ENCODE measurements around the gene ZNF469.

ZNF469 gene

GRCh38 chr16:88417684-88418476 is 35.1 kb downstream of the ZNF469 start:
- Mint-ChIP-seq H3K36me3 (no peaks in the 10 kb centered on the region), H3K9me3 (peaks cover 8% of the 10 kb centered on the region), H3K4me1 (peaks cover 5% of the 10 kb centered on the region), H3K27ac (no peak overlapping the region), H3K4me3 (no peak overlapping the region), H3K27me3 (peaks cover 7% of the 10 kb centered on the region)
- ATAC-seq (ENCODE audit: low read depth) (no peak), DNase-seq (ENCODE audit: low spot score in 2 of 2) (no peak)

GRCh38 chr16:88418869-88419268 is 36.1 kb downstream of the ZNF469 start:
- Mint-ChIP-seq H3K4me3 (no peak overlapping the region), H3K27ac (no peak overlapping the region), H3K36me3 (no peaks in the 10 kb centered on the region), H3K27me3 (peaks cover 7% of the 10 kb centered on the region), H3K4me1 (peaks cover 9% of the 10 kb centered on the region), H3K9me3 (peaks cover 8% of the 10 kb centered on the region)
- DNase-seq (ENCODE audit: low spot score in 2 of 2) (no peak), ATAC-seq (ENCODE audit: low read depth) (no peak)

GRCh38 chr16:88419790-88420189 is 37.0 kb downstream of the ZNF469 start:
- Mint-ChIP-seq H3K36me3 (no peaks in the 10 kb centered on the region), H3K27ac (no peak overlapping the region)

GRCh38 chr16:88420496-88420895 is 37.7 kb downstream of the ZNF469 start:
- Mint-ChIP-seq H3K36me3 (no peaks in the 10 kb centered on the region), H3K9me3 (peaks cover 8% of the 10 kb centered on the region), H3K27me3 (peaks cover 5% of the 10 kb centered on the region), H3K4me3 (no peak overlapping the region), H3K4me1 (peaks cover 14% of the 10 kb centered on the region), H3K27ac (no peak overlapping the region)
- ATAC-seq (ENCODE audit: low read depth) (no peak), DNase-seq (ENCODE audit: low spot score in 2 of 2) (no peak)

More at GRCh38 chr16:88419790-88420189, 37.0 kb downstream of the ZNF469 start:
- DNase-seq (ENCODE audit: low spot score in 2 of 2) (no peak), ATAC-seq (ENCODE audit: low read depth) (no peak)
- H3K9me3 Mint-ChIP-seq = peaks cover 8% of the 10 kb centered on the region
- peaks cover 7% of the 10 kb centered on the region for H3K27me3 Mint-ChIP-seq
- H3K4me1 Mint-ChIP-seq = peaks cover 9% of the 10 kb centered on the region
- no peak overlapping the region for H3K4me3 Mint-ChIP-seq

GRCh38 chr16:88421301-88421700 is 38.5 kb downstream of the ZNF469 start:
- H3K27me3 Mint-ChIP-seq = peaks cover 4% of the 10 kb centered on the region
- H3K27ac Mint-ChIP-seq = no peak overlapping the region
- ATAC-seq (ENCODE audit: low read depth) (no peak), DNase-seq (ENCODE audit: low spot score in 2 of 2) (no peak)
- no peak overlapping the region for H3K4me3 Mint-ChIP-seq
- peaks cover 8% of the 10 kb centered on the region for H3K9me3 Mint-ChIP-seq
- H3K4me1 Mint-ChIP-seq = peaks cover 14% of the 10 kb centered on the region
- no peaks in the 10 kb centered on the region for H3K36me3 Mint-ChIP-seq

- no peak for DNase-seq (ENCODE audit: low spot score in 2 of 2)
- Mint-ChIP-seq H3K4me3 (no peak overlapping the region), H3K36me3 (no peaks in the 10 kb centered on the region), H3K27ac (no peak overlapping the region), H3K9me3 (peaks cover 8% of the 10 kb centered on the region), H3K4me1 (peaks cover 14% of the 10 kb centered on the region), H3K27me3 (peaks cover 3% of the 10 kb centered on the region)
- ATAC-seq (ENCODE audit: low read depth) = no peak
These were observed 39.2 kb downstream of the ZNF469 start for GRCh38 chr16:88421871-88422433.

- no peak for DNase-seq (ENCODE audit: low spot score in 2 of 2)
- H3K27ac Mint-ChIP-seq = no peak overlapping the region
- peaks cover 14% of the 10 kb centered on the region for H3K4me1 Mint-ChIP-seq
These were observed 40.1 kb downstream of the ZNF469 start for GRCh38 chr16:88422733-88423447.

GRCh38 chr16:88423448-88423850 is 40.7 kb downstream of the ZNF469 start:
- Mint-ChIP-seq H3K4me3 (no peak overlapping the region), H3K27ac (no peak overlapping the region), H3K27me3 (peaks cover 3% of the 10 kb centered on the region), H3K4me1 (peaks cover 14% of the 10 kb centered on the region), H3K9me3 (peaks cover 8% of the 10 kb centered on the region), H3K36me3 (no peaks in the 10 kb centered on the region)
- DNase-seq (ENCODE audit: low spot score in 2 of 2) (no peak), ATAC-seq (ENCODE audit: low read depth) (no peak)

More at GRCh38 chr16:88422733-88423447, 40.1 kb downstream of the ZNF469 start:
- Mint-ChIP-seq H3K4me3 (no peak overlapping the region), H3K9me3 (peaks cover 8% of the 10 kb centered on the region), H3K36me3 (no peaks in the 10 kb centered on the region), H3K27me3 (peaks cover 3% of the 10 kb centered on the region)
- ATAC-seq (ENCODE audit: low read depth) = no peak

GRCh38 chr16:88424587-88425235 is 42.0 kb downstream of the ZNF469 start:
- Mint-ChIP-seq H3K27me3 (peaks cover 3% of the 10 kb centered on the region), H3K4me1 (peaks cover 14% of the 10 kb centered on the region), H3K4me3 (no peak overlapping the region), H3K27ac (no peak overlapping the region), H3K9me3 (peaks cover 8% of the 10 kb centered on the region), H3K36me3 (no peaks in the 10 kb centered on the region)
- DNase-seq (ENCODE audit: low spot score in 2 of 2) = no peak
- no peak for ATAC-seq (ENCODE audit: low read depth)

GRCh38 chr16:88426018-88426417 is 43.3 kb downstream of the ZNF469 start:
- Mint-ChIP-seq H3K4me3 (no peak overlapping the region), H3K36me3 (no peaks in the 10 kb centered on the region), H3K27me3 (peaks cover 3% of the 10 kb centered on the region), H3K27ac (no peak overlapping the region), H3K4me1 (peaks cover 16% of the 10 kb centered on the region), H3K9me3 (peaks cover 8% of the 10 kb centered on the region)
- ATAC-seq (ENCODE audit: low read depth) = no peak
- DNase-seq (ENCODE audit: low spot score in 2 of 2) = no peak

GRCh38 chr16:88427376-88427775 is 44.6 kb downstream of the ZNF469 start:
- ATAC-seq (ENCODE audit: low read depth) (no peak), DNase-seq (ENCODE audit: low spot score in 2 of 2) (no peak)
- H3K27ac Mint-ChIP-seq = no peak overlapping the region
- no peak overlapping the region for H3K4me3 Mint-ChIP-seq
- H3K27me3 Mint-ChIP-seq = peaks cover 3% of the 10 kb centered on the region
- no peaks in the 10 kb centered on the region for H3K36me3 Mint-ChIP-seq
- peaks cover 4% of the 10 kb centered on the region for H3K9me3 Mint-ChIP-seq
- H3K4me1 Mint-ChIP-seq = peaks cover 16% of the 10 kb centered on the region

- H3K4me1 Mint-ChIP-seq = peaks cover 9% of the 10 kb centered on the region
- H3K27me3 Mint-ChIP-seq = no peaks in the 10 kb centered on the region
- ATAC-seq (ENCODE audit: low read depth) (no peak), DNase-seq (ENCODE audit: low spot score in 2 of 2) (no peak)
- H3K4me3 Mint-ChIP-seq = no peak overlapping the region
- no peaks in the 10 kb centered on the region for H3K9me3 Mint-ChIP-seq
- no peaks in the 10 kb centered on the region for H3K36me3 Mint-ChIP-seq
- H3K27ac Mint-ChIP-seq = no peak overlapping the region
These were observed 45.4 kb downstream of the ZNF469 start for GRCh38 chr16:88428156-88428555.

- DNase-seq (ENCODE audit: low spot score in 2 of 2) (no peak), ATAC-seq (ENCODE audit: low read depth) (no peak)
- H3K4me1 Mint-ChIP-seq = peaks cover 7% of the 10 kb centered on the region
- no peaks in the 10 kb centered on the region for H3K9me3 Mint-ChIP-seq
- no peak overlapping the region for H3K27ac Mint-ChIP-seq
- H3K36me3 Mint-ChIP-seq = no peaks in the 10 kb centered on the region
- H3K4me3 Mint-ChIP-seq = no peak overlapping the region
- H3K27me3 Mint-ChIP-seq = no peaks in the 10 kb centered on the region
These were observed 46.0 kb downstream of the ZNF469 start for GRCh38 chr16:88428616-88429386.

All from memory B cell (primary cell).